ENCODE measurements around the gene RAPGEF5.

RAPGEF5 gene

DNA sequence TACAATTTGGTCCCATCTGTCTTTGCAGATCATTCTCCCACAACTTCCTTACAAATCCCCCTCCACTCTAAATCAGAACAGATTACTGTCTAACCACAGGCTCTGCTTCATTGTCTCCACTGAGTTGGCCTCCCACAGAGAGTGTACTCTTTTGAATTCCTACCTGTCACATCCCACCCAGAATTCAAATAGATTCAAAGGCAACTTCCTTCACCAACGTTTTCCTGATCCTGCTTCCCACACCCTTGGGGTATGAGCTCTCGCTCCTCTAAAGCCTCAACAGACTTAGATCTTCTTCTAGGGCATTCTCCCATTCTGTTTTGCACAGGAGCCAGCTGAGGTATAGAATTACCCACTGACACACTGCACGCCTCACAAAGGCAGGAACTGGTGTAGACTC is 213.5 kb downstream of the RAPGEF5 start:
- DNase-seq: no peak

GRCh38 chr7:22142572-22142971 is 214.4 kb downstream of the RAPGEF5 start:
- no peak for DNase-seq

DNA sequence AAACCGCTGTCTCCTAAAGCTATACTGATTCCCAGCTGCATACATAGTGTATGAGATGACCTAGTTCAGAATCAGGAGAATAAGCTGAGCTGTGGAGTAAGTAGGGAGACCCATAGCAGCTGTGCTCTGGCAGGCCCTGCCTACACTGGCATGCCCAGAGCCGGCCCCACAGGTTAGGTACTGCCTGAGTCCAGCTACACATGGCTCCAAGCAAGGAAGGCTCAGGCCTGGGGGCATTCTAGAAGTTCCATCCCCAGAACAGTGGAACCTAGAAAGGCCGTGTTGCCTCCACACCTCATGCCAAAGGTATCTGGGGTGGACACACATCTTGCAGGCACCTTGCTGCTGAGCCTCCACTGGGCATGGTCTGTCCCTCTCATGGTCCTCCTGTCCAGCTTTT is 215.6 kb downstream of the RAPGEF5 start:
- DNase-seq: no peak

DNA sequence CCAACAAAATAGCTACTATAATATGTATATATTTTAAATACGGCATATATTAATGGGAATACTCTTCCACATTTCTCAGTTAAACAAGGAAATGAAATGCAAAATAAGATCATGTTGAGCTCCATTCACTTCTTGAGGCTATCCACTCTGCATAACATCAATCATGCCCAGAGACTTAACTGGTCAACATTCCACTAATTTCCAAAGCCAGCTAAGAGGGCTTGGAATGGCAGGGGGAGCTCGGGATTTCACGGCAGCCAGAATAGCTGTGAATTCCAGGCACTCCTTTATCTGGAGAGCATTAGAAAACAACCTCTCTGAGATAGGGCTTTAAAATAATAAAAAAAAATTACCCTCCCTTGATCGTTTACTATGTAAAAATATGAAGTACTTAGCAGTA is 216.4 kb downstream of the RAPGEF5 start:
- no peak for DNase-seq

- DNase-seq: no peak
These were observed 218.1 kb downstream of the RAPGEF5 start for GRCh38 chr7:22138886-22139285.

- no peak for DNase-seq
These were observed 218.8 kb downstream of the RAPGEF5 start for GRCh38 chr7:22138106-22138505.

GRCh38 chr7:22137466-22137865 is 219.5 kb downstream of the RAPGEF5 start:
- DNase-seq: no peak

- no peak for DNase-seq
These were observed 219.9 kb downstream of the RAPGEF5 start for GRCh38 chr7:22137026-22137425.

DNA sequence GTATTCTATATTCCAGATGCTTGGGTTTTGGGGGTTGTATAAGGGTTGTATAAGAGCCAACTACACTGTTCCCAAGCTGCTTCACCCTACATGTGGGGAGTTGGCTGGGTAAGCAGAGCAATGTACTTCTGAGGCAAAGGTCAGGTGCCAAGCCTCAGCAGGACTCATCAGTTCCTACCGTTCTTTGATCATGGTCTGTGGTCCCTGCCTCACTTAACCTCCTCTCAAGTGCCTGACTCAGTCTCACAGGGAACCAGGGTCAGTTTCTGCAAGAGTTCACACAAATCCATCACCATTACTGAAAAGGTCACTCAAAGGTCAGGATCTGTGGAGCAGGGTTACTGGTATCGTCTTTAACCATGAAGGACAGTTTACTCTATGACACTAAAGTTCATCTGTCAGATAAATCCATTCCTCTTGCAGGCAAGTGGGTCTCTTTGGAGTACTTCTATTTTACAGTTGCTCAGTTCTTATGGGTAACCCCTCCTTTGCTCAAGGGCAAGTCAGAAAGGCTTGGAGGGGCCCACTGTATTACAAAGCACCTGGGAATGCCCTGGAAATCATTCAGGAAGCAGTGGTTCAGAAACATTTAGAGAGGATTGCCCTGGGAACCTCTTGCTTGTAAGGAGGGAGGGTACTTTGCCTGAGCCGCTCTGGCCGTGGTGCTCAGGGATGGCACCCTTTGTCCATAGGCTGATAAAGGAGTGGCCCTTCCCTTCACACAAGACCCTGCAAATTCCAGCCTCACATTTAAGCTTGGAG is 227.0 kb downstream of the RAPGEF5 start:
- no peak for DNase-seq

DNA sequence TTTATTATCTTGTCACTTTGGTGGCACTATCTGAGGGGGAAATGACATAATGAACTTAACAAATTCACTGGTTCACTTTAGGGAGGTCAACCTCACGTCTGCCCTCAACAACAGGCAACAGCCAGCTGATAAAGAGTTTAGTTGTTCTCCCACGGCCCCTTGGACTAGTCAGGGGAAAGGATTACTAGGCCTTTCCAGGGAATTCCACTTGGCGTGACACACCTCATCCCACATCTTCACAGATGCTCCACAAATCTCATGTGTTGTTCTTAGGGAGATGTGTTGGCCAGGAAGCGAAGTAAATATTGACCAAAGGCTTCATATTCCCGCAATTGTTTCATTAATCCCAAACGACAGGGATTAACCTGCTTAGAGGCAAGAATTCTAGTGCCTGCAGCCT is 227.8 kb downstream of the RAPGEF5 start:
- no peak for DNase-seq

GRCh38 chr7:22128528-22128920 is 228.4 kb downstream of the RAPGEF5 start:
- DNase-seq: no peak

GRCh38 chr7:22127835-22128527 is 229.0 kb downstream of the RAPGEF5 start:
- no peak for DNase-seq

DNA sequence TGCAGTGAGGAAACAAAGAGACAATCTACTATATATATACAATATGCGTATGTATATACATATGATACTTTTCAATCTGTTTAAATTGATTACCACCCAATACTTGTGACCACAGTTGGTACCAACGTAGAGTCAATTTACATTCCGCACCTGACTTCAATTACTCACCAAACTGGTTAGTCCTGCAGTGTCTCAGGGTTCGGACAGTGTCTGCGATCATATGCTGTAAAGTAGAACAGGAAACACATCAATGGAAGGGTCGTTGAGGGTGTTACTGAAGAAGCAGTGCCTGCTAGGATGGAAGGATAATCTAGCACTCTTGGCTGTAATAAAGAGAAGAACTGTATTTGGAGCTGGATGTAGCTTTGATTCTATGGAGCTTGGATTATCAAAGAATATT is 231.5 kb downstream of the RAPGEF5 start:
- DNase-seq: no peak

GRCh38 chr7:22124941-22125340 is 232.0 kb downstream of the RAPGEF5 start:
- no peak for DNase-seq

GRCh38 chr7:22123139-22123538 is 233.8 kb downstream of the RAPGEF5 start:
- no peak for DNase-seq

DNA sequence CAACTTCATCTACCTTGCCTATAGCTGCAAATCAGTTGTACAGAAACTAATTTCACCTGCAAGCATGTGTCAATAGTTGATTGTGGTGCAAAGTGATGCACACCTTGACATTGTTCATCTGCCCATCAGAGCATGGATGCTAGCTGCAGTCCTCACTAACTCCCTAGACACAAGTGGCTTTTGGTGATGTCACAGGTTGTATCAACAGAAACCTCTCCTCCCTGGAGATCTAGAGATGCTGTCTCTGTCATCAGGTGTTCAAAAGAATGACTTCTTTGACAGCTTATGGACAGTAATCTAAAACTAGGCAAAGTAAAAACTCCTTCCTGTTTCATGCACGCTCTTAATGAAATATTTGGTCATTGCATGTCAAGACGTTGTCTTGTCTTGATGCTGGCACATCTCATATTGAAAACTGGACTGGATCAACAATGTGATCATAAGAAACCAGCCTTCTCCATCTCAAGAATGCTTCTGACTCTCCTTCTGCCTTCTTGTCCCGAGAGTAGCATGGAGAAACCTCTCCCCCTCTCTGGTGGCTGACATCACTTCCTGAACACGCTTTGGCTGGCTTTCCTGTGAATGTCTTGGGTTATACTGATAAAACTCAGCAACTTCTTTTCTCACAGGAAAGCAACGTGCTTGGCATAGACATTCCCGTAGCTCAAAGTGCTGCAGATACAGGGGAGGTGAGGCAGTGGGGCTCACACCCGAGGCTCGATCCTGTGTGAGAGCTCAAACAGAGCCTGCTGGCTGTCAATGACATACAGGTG is 235.1 kb downstream of the RAPGEF5 start:
- DNase-seq: no peak

GRCh38 chr7:22120391-22121053 is 236.4 kb downstream of the RAPGEF5 start:
- DNase-seq: no peak

GRCh38 chr7:22117222-22117621 is 239.7 kb downstream of the RAPGEF5 start:
- no peak for DNase-seq

- no peak for DNase-seq
These were observed 240.4 kb downstream of the RAPGEF5 start for GRCh38 chr7:22116451-22117030.

DNA sequence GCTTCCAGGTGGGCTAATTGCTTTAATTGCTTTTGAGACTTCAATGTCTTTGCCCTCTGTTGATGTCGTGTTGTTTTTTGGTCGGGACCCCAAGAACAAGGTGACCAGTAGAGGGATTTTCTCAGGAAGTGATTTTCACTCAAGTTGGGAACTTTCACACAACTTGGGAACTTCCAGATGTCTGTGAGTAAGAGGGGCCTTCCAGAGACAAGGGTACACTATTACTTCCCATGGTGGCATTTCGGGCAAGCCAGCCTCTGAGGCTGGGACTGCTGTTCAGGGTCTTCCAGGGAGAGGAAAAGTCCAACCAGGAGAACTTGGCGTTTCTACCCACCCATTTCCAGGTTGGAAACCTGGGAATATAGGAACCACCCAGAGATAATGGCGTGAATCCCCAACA is 241.3 kb downstream of the RAPGEF5 start:
- DNase-seq: no peak

GRCh38 chr7:22114440-22114981 is 242.4 kb downstream of the RAPGEF5 start:
- DNase-seq: no peak

DNA sequence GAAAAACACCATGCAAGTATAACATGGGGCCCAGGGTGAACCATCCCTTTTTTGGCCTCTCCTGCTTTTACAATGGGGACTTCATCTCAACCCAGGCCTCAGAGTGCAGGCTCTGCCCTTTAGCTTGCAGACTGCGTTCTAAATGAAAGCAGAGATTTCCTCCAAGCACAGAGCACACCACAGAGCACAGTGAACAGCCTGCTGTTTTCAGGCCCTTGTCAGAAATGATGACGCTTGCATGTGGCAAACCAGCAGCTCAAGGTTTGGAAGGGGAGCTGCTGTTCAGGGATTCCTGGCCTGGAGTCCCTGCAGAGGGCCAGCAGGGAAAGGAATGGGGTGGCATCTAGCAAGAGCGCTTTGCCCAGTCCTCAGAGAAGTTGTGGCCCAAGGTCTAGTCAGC is 243.9 kb downstream of the RAPGEF5 start:
- no peak for DNase-seq

- no peak for DNase-seq
These were observed 245.3 kb downstream of the RAPGEF5 start for GRCh38 chr7:22111661-22112060.

All from activated naive CD4-positive, alpha-beta T cell treated with anti-CD3 and anti-CD28 coated beads, Interleukin-2, amount 50 U/mL, for 16 hours (primary cell).